Pulmonary artery endothelial cell (primary cell): ENCODE results near the gene ZNF511. TPM values are rescaled to one million over a fixed set of nuclear protein-coding genes. Genes with fewer than 3 reads are reported as not detected.

Source experiments
- DNase-seq: peaks from one replicate; pipeline ENCODE4 v3.0.0-alpha.2; 2011; ENCODE audit warnings: low read depth, low spot score
- total RNA-seq: library from RNA; depleted of rRNA; stranded (reverse); fragments of >200 nt; gene quantifications from 2 replicates; pipeline ENCODE4 v1.2.3, GENCODE V29; 2014

The ZNF511 gene
- total RNA-seq, 1 donor from 2014 or later: 27.4 TPM

- DNase-seq: no peak
These were observed 42.9 kb downstream of the ZNF511 start for GRCh38 chr10:133351408-133352318.

- no peak for DNase-seq
These were observed 44.7 kb downstream of the ZNF511 start for GRCh38 chr10:133353202-133353959.

DNA sequence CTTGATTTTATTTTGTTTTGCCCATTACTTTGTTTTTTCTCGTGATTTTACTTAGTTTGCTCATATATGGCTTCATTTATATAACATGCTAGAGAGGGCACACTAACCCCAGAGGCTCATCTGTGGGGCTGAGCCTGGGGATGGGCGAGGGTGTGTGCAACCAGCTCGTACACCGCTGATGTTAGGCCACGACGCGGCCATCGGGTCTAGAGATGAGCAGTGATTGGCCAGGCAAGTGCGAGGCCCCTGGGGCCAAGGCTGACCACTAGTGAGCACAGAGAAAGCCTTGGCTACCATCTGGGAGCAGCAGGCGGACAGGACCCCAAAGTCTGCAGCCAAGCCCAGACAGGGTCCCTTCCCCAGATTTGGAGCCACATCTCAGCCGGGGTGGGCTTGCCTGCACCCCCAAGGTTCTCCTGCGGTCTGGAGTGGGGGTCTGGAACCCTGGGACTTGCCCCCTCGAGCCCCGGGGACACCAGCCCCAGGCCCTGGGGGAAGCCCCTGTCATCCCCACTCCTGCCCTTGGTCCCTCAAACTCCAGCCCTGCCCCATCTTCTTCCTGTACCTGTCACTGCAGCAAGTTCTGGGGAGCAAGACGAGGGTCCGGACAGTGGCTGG, 45.4 kb downstream of the ZNF511 start:
- no peak for DNase-seq

GRCh38 chr10:133354672-133355240, 46.0 kb downstream of the ZNF511 start:
- no peak for DNase-seq

DNA sequence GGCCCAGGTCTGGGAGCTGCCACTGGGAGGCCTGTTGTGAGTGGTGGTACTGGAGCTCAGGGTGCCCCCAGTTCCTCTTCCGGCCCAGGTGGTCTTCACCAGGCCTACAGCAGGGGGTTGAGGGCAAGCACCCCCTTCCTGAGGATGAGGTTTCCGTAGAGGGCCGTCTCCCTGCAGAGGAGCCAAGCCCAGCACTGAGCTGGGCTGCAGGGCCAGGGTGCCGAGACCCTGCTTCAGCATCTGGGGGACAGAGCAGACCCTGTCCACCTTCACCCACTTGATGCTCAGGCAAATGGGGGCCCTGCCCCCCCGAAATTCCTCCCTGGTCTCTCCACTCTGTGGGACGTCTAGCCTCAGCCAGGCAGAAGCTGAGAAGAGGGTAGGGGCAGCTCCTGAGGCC, 46.6 kb downstream of the ZNF511 start:
- DNase-seq: no peak

- no peak for DNase-seq
These were observed 47.3 kb downstream of the ZNF511 start for GRCh38 chr10:133355991-133356390.

DNA sequence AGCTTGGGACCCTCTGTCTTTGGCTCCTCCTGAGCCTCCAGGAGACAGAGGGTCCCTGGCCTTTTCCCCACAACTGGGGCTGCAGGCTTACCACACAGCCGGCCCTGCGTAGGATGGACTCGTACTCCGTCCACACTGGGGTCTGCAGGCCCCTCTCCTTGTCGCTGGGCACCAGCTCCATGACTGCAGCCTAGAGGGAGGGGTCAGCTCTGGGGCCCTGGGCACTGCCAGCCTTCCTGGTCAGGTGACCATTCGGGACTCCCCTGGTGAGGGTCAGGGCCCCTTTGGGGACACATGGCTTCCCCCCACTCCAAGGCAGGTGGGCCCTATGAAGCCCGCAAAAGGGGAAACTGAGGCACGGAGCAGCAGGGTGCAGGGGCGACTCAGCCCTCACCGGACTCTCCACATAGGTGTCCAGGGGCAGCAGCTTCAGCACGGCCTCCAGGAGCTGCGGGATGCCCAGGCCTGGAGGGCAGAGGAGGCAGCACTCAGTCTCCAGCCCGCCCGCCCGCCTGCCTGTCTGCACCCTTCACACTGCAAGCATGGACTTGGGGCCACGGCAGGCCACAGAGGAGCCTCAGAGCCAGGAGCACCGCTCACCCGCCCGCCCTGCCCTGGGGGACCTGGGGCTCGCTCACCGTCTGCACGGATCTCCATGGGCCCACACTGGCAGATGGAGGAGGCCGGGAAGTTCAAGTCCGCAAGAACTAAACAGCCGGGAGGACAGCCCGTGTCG, 48.0 kb downstream of the ZNF511 start:
- no peak for DNase-seq

DNA sequence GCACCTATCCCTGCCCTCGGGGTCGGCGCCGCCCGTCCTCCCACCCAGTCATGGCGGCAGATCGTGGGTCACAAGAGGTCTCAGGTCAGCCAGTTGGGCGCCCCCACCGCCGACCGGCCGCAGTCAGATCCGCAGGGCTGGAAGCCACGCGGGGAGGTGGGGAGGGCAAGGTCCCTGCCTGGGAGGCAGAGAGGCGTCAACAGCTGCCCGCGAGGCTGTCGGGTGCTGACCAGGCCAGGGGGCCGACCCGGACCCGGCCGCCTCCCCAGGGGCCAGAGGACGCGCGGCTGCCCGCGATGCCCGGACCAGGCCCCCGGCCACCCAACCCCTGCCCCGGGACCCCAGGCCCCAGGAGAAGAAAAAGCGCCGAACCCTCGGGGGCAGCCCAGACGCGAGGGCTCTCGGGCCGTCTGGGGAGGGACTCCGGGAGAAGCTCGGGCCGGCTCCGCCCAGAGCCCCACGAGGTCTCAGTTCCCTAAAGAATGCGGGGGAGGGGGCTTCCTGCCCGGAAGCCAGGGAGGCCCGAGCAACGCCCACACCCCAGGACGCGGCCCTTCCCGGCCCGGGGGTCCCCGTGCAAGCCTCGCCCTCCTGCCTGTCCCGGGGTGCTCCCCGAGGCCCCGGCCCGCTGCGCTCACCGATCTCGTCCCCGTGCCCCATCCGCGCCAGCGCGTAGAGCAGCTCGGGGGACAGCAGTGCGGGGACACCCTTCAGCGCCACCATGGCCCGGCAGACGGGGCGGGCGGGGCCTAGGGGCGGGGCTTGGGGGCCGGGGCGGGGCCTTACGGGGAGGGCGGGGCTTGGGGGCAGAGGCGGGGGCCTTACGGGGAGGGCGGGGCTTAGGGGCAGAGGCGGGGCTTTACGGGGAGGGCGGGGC, 48.8 kb downstream of the ZNF511 start, which contains the start of gene FUOM:
FUOM (minus strand) TSS at position 735 of the 877 bp plus-strand sequence; CDS start at position 723, 12 bp downstream.
- no peak for DNase-seq

GRCh38 chr10:133358162-133358924, 49.6 kb downstream of the ZNF511 start:
- DNase-seq: no peak

- DNase-seq: no peak
These were observed 50.2 kb downstream of the ZNF511 start for GRCh38 chr10:133358925-133359310.

- DNase-seq: no peak
These were observed 50.8 kb downstream of the ZNF511 start for GRCh38 chr10:133359554-133359971.

- no peak for DNase-seq
These were observed 51.4 kb downstream of the ZNF511 start for GRCh38 chr10:133359972-133360610.

GRCh38 chr10:133361227-133361626, 52.5 kb downstream of the ZNF511 start:
- no peak for DNase-seq

DNA sequence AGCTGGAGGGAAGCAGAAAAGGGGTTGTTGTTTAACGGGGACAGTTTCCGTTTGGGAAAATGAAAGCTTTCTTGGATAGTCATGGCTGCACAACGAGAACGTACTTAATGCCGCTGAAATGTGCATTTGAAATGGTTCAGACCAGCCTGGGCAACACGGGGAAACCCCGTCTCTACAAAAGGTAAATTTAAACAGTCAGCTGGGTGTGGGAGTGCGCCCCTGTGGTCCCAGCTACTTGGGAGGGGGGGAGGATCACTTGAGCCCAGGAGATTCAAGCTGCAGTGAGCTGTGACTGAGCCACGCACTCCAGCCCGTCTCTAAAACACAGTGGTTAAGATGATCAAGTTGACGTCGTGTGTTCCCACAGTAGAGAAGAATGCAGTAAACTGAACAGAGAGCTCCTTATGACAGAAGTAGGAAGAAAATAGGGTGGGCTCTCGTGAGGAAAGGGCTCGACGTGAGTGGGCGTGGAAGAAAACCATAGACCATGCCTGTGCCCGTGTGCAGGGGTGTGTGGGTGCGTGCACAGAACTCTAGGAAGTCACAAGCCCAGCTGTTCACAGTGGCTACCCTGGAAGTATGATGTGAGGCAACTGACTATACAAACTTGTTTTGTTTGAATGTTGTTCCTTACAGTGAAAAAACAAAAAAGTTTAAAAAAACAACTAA, 53.2 kb downstream of the ZNF511 start:
- no peak for DNase-seq
